ENCODE results near the gene DNAJC4. TPM values are rescaled to one million over a fixed set of nuclear protein-coding genes. Genes with fewer than 3 reads are reported as not detected.

The DNAJC4 gene
- polyA plus RNA-seq, 2 of the 4 experiments (the other 2 are of a cell fraction): 9.8 to 16.2 TPM

DNA sequence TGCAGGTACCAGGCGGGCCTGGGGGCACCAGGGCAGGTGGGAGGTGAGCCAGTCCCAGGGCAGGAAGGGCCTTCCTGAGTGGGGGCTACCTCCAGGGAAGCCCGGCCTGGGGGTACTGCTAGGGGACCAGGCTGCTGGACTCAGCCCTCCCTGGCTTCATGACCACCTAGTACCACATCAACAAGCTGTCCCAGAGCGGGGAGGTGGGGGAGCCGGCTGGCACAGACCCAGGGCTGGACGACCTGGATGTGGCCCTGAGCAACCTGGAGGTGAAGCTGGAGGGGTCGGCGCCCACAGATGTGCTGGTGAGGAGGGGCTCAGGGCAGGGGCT, 11.0 kb upstream of the DNAJC4 start:
- WGBS (ENCODE audit: missing lambda C conversion rate): 56% methylated on average over 5 of the region's 7 CpGs
- ATAC-seq (0 out of 6 replicates have a peak, but pooled peaks of 1 of the 2 experiments have one; percentile 16), FAIRE-seq (no peak), DNase-seq (ENCODE audit: low read depth in 1 of 2, low spot score in 1 of 2) (no peak)
- TF ChIP-seq RARB (CRISPR knock-in tag; IDR thresholded peaks at IDR 0.05) (no peak), NPAS2 (CRISPR knock-in tag; IDR thresholded peaks at IDR 0.05; ENCODE audit: borderline replicate concordance) (no peak), ZC3H11A (IDR thresholded peaks at IDR 0.05) (no peak), CBX2 (IDR thresholded peaks at IDR 0.05; ENCODE audit: borderline replicate concordance, low read depth) (no peak), KDM1A (IDR thresholded peaks at IDR 0.05; ENCODE audit: low read depth) (no peak), TP53 (CRISPR knock-in tag; IDR thresholded peaks at IDR 0.05) (no peak), PHF8 (IDR thresholded peaks at IDR 0.05; ENCODE audit: borderline replicate concordance, low read depth) (no peak), FOSL2 (IDR thresholded peaks at IDR 0.05) (no peak), FOSL2 (CRISPR knock-in tag; IDR thresholded peaks at IDR 0.05) (no peak), MAFK (IDR thresholded peaks at IDR 0.05; ENCODE audit: partially characterized antibody) (no peak), NR3C1 (IDR thresholded peaks at IDR 0.05) (no peak), ZNF302 (CRISPR knock-in tag; IDR thresholded peaks at IDR 0.05) (no peak), SMC3 (IDR thresholded peaks at IDR 0.05) (no peak), NFE2L2 (conservative IDR thresholded peaks at IDR 0.05; ENCODE audit: low read length) (no peak), MAZ (IDR thresholded peaks at IDR 0.05; ENCODE audit: borderline replicate concordance, low read depth, low read length) (no peak), EHF (CRISPR knock-in tag; IDR thresholded peaks at IDR 0.05) (no peak)
- TF ChIP-seq, protein P1, sequence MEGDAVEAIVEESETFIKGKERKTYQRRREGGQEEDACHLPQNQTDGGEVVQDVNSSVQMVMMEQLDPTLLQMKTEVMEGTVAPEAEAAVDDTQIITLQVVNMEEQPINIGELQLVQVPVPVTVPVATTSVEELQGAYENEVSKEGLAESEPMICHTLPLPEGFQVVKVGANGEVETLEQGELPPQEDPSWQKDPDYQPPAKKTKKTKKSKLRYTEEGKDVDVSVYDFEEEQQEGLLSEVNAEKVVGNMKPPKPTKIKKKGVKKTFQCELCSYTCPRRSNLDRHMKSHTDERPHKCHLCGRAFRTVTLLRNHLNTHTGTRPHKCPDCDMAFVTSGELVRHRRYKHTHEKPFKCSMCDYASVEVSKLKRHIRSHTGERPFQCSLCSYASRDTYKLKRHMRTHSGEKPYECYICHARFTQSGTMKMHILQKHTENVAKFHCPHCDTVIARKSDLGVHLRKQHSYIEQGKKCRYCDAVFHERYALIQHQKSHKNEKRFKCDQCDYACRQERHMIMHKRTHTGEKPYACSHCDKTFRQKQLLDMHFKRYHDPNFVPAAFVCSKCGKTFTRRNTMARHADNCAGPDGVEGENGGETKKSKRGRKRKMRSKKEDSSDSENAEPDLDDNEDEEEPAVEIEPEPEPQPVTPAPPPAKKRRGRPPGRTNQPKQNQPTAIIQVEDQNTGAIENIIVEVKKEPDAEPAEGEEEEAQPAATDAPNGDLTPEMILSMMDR (IDR thresholded peaks at IDR 0.05): no peak
- TF ChIP-seq, protein P2, sequence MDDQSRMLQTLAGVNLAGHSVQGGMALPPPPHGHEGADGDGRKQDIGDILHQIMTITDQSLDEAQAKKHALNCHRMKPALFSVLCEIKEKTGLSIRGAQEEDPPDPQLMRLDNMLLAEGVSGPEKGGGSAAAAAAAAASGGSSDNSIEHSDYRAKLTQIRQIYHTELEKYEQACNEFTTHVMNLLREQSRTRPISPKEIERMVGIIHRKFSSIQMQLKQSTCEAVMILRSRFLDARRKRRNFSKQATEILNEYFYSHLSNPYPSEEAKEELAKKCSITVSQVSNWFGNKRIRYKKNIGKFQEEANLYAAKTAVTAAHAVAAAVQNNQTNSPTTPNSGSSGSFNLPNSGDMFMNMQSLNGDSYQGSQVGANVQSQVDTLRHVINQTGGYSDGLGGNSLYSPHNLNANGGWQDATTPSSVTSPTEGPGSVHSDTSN (IDR thresholded peaks at IDR 0.05): no peak
- Histone ChIP-seq H3K9me3 (no peaks in the 10 kb centered on the region), H3K4me3 (no peak overlapping the region), H3K4me2 (no peak overlapping the region), H3K4me1 (peaks cover 4% of the 10 kb centered on the region; the same call in 1 of the 3 replicates), H3K27ac (no peak overlapping the region)
- ChIA-PET POLR2A (interaction anchor here (0.6 to 1.5 kb wide), 2 partner anchors 9 to 772 kb away, joined by 5 read pairs; no protein-coding TSS in a partner anchor), CTCF (interaction anchor here (0.9 to 19.9 kb wide), 4 partner anchors 15 to 85 kb away, joined by 3 to 254 read pairs (median 5); partner anchors contain the start of genes FERMT3, PLCB3 and VEGFB)

DNA sequence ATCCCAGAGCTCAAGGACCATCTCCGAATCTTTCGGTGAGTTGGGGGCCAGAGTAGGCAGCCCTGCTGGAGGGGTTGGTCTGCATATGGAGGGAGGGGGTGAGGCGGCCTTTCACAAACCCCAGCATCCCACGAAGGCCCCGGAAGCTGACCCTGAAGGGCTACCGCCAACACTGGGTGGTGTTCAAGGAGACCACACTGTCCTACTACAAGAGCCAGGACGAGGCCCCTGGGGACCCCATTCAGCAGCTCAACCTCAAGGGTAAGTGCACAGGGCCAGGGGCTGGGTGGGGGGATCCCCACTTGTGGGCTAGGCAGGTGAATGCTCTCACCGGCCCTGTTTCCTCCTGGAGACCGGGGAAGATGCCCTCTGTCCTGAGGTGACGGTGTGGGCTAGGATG, 10.6 kb upstream of the DNAJC4 start:
- ChIA-PET CTCF (interaction anchor here (0.9 to 19.9 kb wide), 4 partner anchors 14 to 85 kb away, joined by 3 to 254 read pairs (median 5); partner anchors contain the start of genes FERMT3, PLCB3 and VEGFB), POLR2A (interaction anchor here (0.6 to 1.5 kb wide), 2 partner anchors 9 to 771 kb away, joined by 5 read pairs; no protein-coding TSS in a partner anchor)
- WGBS (ENCODE audit: missing lambda C conversion rate): 83% methylated on average over 7 of the region's 10 CpGs
- FAIRE-seq (no peak), ATAC-seq (no peak; a peak in 1 of 6 replicates), DNase-seq (ENCODE audit: low read depth in 1 of 2, low spot score in 1 of 2) (no peak)
- no peak overlapping the region for H3K27ac ChIP-seq
- H3K4me3 ChIP-seq: no peak overlapping the region
- H3K4me1 ChIP-seq: peaks cover 7% of the 10 kb centered on the region; the same call in 1 of the 3 replicates
- no peaks in the 10 kb centered on the region for H3K9me3 ChIP-seq
- H3K4me2 ChIP-seq: no peak overlapping the region
- TF ChIP-seq, protein P3, sequence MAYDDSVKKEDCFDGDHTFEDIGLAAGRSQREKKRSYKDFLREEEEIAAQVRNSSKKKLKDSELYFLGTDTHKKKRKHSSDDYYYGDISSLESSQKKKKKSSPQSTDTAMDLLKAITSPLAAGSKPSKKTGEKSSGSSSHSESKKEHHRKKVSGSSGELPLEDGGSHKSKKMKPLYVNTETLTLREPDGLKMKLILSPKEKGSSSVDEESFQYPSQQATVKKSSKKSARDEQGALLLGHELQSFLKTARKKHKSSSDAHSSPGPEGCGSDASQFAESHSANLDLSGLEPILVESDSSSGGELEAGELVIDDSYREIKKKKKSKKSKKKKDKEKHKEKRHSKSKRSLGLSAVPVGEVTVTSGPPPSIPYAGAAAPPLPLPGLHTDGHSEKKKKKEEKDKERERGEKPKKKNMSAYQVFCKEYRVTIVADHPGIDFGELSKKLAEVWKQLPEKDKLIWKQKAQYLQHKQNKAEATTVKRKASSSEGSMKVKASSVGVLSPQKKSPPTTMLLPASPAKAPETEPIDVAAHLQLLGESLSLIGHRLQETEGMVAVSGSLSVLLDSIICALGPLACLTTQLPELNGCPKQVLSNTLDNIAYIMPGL (CRISPR knock-in tag; IDR thresholded peaks at IDR 0.05; ENCODE audit: borderline replicate concordance): no peak
- TF ChIP-seq FOSL2 (IDR thresholded peaks at IDR 0.05): no peak
- TF ChIP-seq FOSL2 (CRISPR knock-in tag; IDR thresholded peaks at IDR 0.05): no peak
- TF ChIP-seq HEYL (CRISPR knock-in tag; IDR thresholded peaks at IDR 0.05): no peak
- TF ChIP-seq HOXB5 (CRISPR knock-in tag; IDR thresholded peaks at IDR 0.05): no peak
- no peak for TF ChIP-seq POLR2A (IDR thresholded peaks at IDR 0.05; ENCODE audit: low read length)
- TF ChIP-seq PHF8 (IDR thresholded peaks at IDR 0.05; ENCODE audit: borderline replicate concordance, low read depth): no peak
- no peak for TF ChIP-seq EP300 (IDR thresholded peaks at IDR 0.05)
- no peak for TF ChIP-seq NR3C1 (IDR thresholded peaks at IDR 0.05)
- TF ChIP-seq MAFK (IDR thresholded peaks at IDR 0.05; ENCODE audit: partially characterized antibody): no peak
- TF ChIP-seq, protein P4, sequence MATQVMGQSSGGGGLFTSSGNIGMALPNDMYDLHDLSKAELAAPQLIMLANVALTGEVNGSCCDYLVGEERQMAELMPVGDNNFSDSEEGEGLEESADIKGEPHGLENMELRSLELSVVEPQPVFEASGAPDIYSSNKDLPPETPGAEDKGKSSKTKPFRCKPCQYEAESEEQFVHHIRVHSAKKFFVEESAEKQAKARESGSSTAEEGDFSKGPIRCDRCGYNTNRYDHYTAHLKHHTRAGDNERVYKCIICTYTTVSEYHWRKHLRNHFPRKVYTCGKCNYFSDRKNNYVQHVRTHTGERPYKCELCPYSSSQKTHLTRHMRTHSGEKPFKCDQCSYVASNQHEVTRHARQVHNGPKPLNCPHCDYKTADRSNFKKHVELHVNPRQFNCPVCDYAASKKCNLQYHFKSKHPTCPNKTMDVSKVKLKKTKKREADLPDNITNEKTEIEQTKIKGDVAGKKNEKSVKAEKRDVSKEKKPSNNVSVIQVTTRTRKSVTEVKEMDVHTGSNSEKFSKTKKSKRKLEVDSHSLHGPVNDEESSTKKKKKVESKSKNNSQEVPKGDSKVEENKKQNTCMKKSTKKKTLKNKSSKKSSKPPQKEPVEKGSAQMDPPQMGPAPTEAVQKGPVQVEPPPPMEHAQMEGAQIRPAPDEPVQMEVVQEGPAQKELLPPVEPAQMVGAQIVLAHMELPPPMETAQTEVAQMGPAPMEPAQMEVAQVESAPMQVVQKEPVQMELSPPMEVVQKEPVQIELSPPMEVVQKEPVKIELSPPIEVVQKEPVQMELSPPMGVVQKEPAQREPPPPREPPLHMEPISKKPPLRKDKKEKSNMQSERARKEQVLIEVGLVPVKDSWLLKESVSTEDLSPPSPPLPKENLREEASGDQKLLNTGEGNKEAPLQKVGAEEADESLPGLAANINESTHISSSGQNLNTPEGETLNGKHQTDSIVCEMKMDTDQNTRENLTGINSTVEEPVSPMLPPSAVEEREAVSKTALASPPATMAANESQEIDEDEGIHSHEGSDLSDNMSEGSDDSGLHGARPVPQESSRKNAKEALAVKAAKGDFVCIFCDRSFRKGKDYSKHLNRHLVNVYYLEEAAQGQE (IDR thresholded peaks at IDR 0.05): no peak
- no peak for TF ChIP-seq HOXB13 (CRISPR knock-in tag; IDR thresholded peaks at IDR 0.05; ENCODE audit: low read depth)
- no peak for TF ChIP-seq MYC (IDR thresholded peaks at IDR 0.05; ENCODE audit: borderline replicate concordance, low read length)
- no peak for TF ChIP-seq RAD21 (conservative IDR thresholded peaks at IDR 0.05 in 1 of 2, IDR thresholded peaks at IDR 0.05 in 1 of 2)
- TF ChIP-seq MAZ (IDR thresholded peaks at IDR 0.05; ENCODE audit: borderline replicate concordance, low read depth, low read length): no peak
- TF ChIP-seq, protein P5, sequence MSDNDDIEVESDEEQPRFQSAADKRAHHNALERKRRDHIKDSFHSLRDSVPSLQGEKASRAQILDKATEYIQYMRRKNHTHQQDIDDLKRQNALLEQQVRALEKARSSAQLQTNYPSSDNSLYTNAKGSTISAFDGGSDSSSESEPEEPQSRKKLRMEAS (IDR thresholded peaks at IDR 0.05): no peak
- no peak for TF ChIP-seq CBX2 (IDR thresholded peaks at IDR 0.05; ENCODE audit: borderline replicate concordance, low read depth)
- TF ChIP-seq CEBPB (IDR thresholded peaks at IDR 0.05): no peak

Data from A549 (cell line).